ENCODE data around the gene TEX2. TPM values are rescaled to one million over a fixed set of nuclear protein-coding genes. Genes with fewer than 3 reads are reported as not detected.

The TEX2 gene
- total RNA-seq, 1 donor from 2014 or later, result 58.0 TPM

GRCh38 chr17:64164596-64165285 is 98.3 kb downstream of the TEX2 start:
- TF ChIP-seq CTCF (IDR thresholded peaks at IDR 0.05; ENCODE audit: borderline replicate concordance), result no peak
- Histone ChIP-seq H3K9me3 (replicated peaks) (no peaks in the 10 kb centered on the region), H3K27ac (replicated peaks) (peak overlapping the region; percentile 33), H3K27me3 (ENCODE audit: low read depth) (no peaks in the 10 kb centered on the region), H3K4me1 (peaks cover 38% of the 10 kb centered on the region), H3K4me3 (no peak overlapping the region), H3K36me3 (peaks cover 29% of the 10 kb centered on the region)
- intact Hi-C loops (cut with micrococcal nuclease), result no loop called here
- DNase-seq, result no peak

- DNase-seq, result no peak
- intact Hi-C loops (cut with micrococcal nuclease), result no loop called here
- Histone ChIP-seq H3K27ac (replicated peaks) (no peak overlapping the region), H3K9me3 (replicated peaks) (no peaks in the 10 kb centered on the region), H3K36me3 (peaks cover 29% of the 10 kb centered on the region), H3K27me3 (ENCODE audit: low read depth) (no peaks in the 10 kb centered on the region), H3K4me1 (peaks cover 49% of the 10 kb centered on the region), H3K4me3 (no peak overlapping the region)
- no peak for TF ChIP-seq CTCF (IDR thresholded peaks at IDR 0.05; ENCODE audit: borderline replicate concordance)
Measured at GRCh38 chr17:64163468-64163867, 99.6 kb downstream of the TEX2 start.

GRCh38 chr17:64162554-64162953 is 100.5 kb downstream of the TEX2 start:
- peaks cover 29% of the 10 kb centered on the region for H3K36me3 ChIP-seq
- no peak overlapping the region for H3K27ac ChIP-seq (replicated peaks)
- peaks cover 58% of the 10 kb centered on the region for H3K4me1 ChIP-seq
- TF ChIP-seq CTCF (IDR thresholded peaks at IDR 0.05; ENCODE audit: borderline replicate concordance), result no peak
- intact Hi-C loops (cut with micrococcal nuclease), result no loop called here
- no peaks in the 10 kb centered on the region for H3K9me3 ChIP-seq (replicated peaks)
- no peaks in the 10 kb centered on the region for H3K27me3 ChIP-seq (ENCODE audit: low read depth)
- no peak overlapping the region for H3K4me3 ChIP-seq
- no peak for DNase-seq

- Histone ChIP-seq H3K27ac (replicated peaks) (no peak overlapping the region), H3K27me3 (ENCODE audit: low read depth) (no peaks in the 10 kb centered on the region), H3K36me3 (peaks cover 25% of the 10 kb centered on the region), H3K4me3 (no peak overlapping the region), H3K4me1 (peaks cover 68% of the 10 kb centered on the region), H3K9me3 (replicated peaks) (no peaks in the 10 kb centered on the region)
- intact Hi-C loops (cut with micrococcal nuclease), result no loop called here
- no peak for DNase-seq
- no peak for TF ChIP-seq CTCF (IDR thresholded peaks at IDR 0.05; ENCODE audit: borderline replicate concordance)
Measured at GRCh38 chr17:64161380-64162176, 101.5 kb downstream of the TEX2 start.

GRCh38 chr17:64160378-64160777 is 102.7 kb downstream of the TEX2 start:
- intact Hi-C loops (cut with micrococcal nuclease), result no loop called here
- Histone ChIP-seq H3K27ac (replicated peaks) (no peak overlapping the region), H3K4me1 (peaks cover 76% of the 10 kb centered on the region), H3K4me3 (no peak overlapping the region), H3K27me3 (ENCODE audit: low read depth) (no peaks in the 10 kb centered on the region), H3K36me3 (peaks cover 13% of the 10 kb centered on the region), H3K9me3 (replicated peaks) (no peaks in the 10 kb centered on the region)
- no peak for TF ChIP-seq CTCF (IDR thresholded peaks at IDR 0.05; ENCODE audit: borderline replicate concordance)
- DNase-seq, result no peak
